ENCODE measurements around the gene BMP4. TPM values are rescaled to one million over a fixed set of nuclear protein-coding genes. Genes with fewer than 3 reads are reported as not detected.

Gene BMP4
- total RNA-seq, 1 experiment from 2014 or later, result 12.2 TPM

DNA sequence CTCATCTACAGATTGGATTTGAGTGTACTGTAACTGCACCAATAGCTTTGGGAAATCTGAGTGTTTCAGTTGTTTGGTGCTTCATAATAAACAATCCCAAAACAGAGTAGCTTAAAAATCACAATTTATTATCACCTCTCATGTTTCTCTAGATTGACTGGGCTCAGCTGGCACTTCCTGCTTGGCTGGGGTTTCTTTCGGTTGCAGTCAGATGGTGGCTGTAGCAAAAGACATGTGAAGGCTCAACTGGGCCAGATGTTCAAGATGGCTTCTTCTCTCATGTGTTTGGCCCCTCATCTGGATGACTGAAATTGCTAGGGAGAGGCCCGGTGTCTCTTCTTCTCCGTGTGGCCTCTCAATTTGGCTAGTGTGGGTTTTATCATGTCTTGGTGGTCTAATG lies 12.1 kb upstream of the BMP4 start:
- no peak overlapping the region for H2BK120ac ChIP-seq (ENCODE audit: low read depth, low read length, poor library complexity, severe bottlenecking)
- H3K4ac ChIP-seq (ENCODE audit: low read depth, low read length), result no peak overlapping the region
- H2BK12ac ChIP-seq (ENCODE audit: insufficient read length, low read depth, low read length), result no peak overlapping the region
- peaks cover 5% of the 10 kb centered on the region; the same call in 1 of the 2 replicates for H3K27me3 ChIP-seq (ENCODE audit: insufficient read depth, low read length)
- no peak for DNase-seq
- TF ChIP-seq, protein P1, sequence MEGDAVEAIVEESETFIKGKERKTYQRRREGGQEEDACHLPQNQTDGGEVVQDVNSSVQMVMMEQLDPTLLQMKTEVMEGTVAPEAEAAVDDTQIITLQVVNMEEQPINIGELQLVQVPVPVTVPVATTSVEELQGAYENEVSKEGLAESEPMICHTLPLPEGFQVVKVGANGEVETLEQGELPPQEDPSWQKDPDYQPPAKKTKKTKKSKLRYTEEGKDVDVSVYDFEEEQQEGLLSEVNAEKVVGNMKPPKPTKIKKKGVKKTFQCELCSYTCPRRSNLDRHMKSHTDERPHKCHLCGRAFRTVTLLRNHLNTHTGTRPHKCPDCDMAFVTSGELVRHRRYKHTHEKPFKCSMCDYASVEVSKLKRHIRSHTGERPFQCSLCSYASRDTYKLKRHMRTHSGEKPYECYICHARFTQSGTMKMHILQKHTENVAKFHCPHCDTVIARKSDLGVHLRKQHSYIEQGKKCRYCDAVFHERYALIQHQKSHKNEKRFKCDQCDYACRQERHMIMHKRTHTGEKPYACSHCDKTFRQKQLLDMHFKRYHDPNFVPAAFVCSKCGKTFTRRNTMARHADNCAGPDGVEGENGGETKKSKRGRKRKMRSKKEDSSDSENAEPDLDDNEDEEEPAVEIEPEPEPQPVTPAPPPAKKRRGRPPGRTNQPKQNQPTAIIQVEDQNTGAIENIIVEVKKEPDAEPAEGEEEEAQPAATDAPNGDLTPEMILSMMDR (conservative IDR thresholded peaks at IDR 0.05), result no peak
- H3K9ac ChIP-seq (ENCODE audit: extremely low read depth, insufficient read length, low read length), result no peak overlapping the region
- no peak overlapping the region for H2AFZ ChIP-seq (ENCODE audit: low read length)
- H2BK15ac ChIP-seq (ENCODE audit: low read depth, low read length), result no peak overlapping the region
- no peak overlapping the region for H3T11ph ChIP-seq (ENCODE audit: low read length)
- H3K23ac ChIP-seq (ENCODE audit: insufficient read length, low read depth, low read length), result no peak overlapping the region
- no peak overlapping the region for H2BK5ac ChIP-seq (ENCODE audit: insufficient read length, low read length)
- H3K4me1 ChIP-seq (ENCODE audit: insufficient read depth, low read length), result peaks cover 7% of the 10 kb centered on the region; the same call in 1 of the 2 replicates
- H3K27me3 Mint-ChIP-seq (ENCODE audit: low read depth), result peaks cover 24% of the 10 kb centered on the region
- H4K91ac ChIP-seq (ENCODE audit: insufficient read length, low read depth, low read length), result no peak overlapping the region
- no peak overlapping the region for H3K56ac ChIP-seq (ENCODE audit: insufficient read length, low read depth, low read length)
- peaks cover 4% of the 10 kb centered on the region for H3K23me2 ChIP-seq (ENCODE audit: insufficient read length, low read depth, low read length, poor library complexity, severe bottlenecking)
- no peak overlapping the region for H4K5ac ChIP-seq (ENCODE audit: insufficient read length, low read depth, low read length)
- no peaks in the 10 kb centered on the region for H3K79me2 ChIP-seq (ENCODE audit: insufficient read depth, low read length)
- peaks cover 0 to 16% (median 2%) of the 10 kb centered on the region in 3 experiments; a peak in 3 of 7 replicates for H3K36me3 Mint-ChIP-seq (ENCODE audit: insufficient read depth in 1 of 3, low read depth in 3 of 3)
- H3K79me1 ChIP-seq (ENCODE audit: insufficient read depth, low read depth, low read length, poor library complexity, severe bottlenecking), result no peaks in the 10 kb centered on the region
- no peak overlapping the region for H3K27ac ChIP-seq (ENCODE audit: insufficient read length, low read depth, low read length)
- H2AK5ac ChIP-seq (ENCODE audit: insufficient read length, low read length), result no peak overlapping the region
- no peak overlapping the region for H3K14ac ChIP-seq (ENCODE audit: insufficient read depth, low read length)
- no peak overlapping the region for H3K4me2 ChIP-seq (ENCODE audit: insufficient read depth, insufficient read length, low read length)
- H2BK20ac ChIP-seq (ENCODE audit: low read depth, low read length, poor library complexity, severe bottlenecking), result no peak overlapping the region
- no peaks in the 10 kb centered on the region for H3K9me3 ChIP-seq (ENCODE audit: control insufficient read depth, low read depth, low read length)
- H3K4me3 Mint-ChIP-seq, result no peak overlapping the region; a peak in 1 of 5 replicates
- WGBS (ENCODE audit: extremely low coverage, insufficient read length, low lambda C conversion rate), result no CpG with 5 or more reads among the region's 3 CpGs
- no peak overlapping the region for H3K27ac Mint-ChIP-seq
- H3K18ac ChIP-seq (ENCODE audit: insufficient read length, low read depth, low read length), result no peak overlapping the region
- no peak overlapping the region for H4K8ac ChIP-seq (replicated peaks; ENCODE audit: insufficient read length, low read depth, low read length)
- H4K20me1 ChIP-seq (ENCODE audit: control insufficient read depth, insufficient read depth, insufficient read length), result no peaks in the 10 kb centered on the region
- H3K4me1 Mint-ChIP-seq, result peaks cover 35 to 37% of the 10 kb centered on the region in 2 experiments
- peaks cover 3 to 11% of the 10 kb centered on the region in 2 experiments; a peak in 2 of 5 replicates for H3K9me3 Mint-ChIP-seq

All from H9 (cell line).